Esophagus muscularis mucosa (tissue), 3 donors: ENCODE data around the gene PCIF1.

Experiments used
- CTCF ChIP-seq, 3 experiments: fragments of 200-600 bp in 2 of 3; fragments of 450-650 bp in 1 of 3; sonication (generic) in 2 of 3; IDR thresholded peaks; one replicate each; pipeline ENCODE4 v1.5.1; 2017 to 2019; ENCODE audit warnings: antibody characterized with exemption in 3 of 3, mild to moderate bottlenecking in 2 of 3, moderate library complexity in 1 of 3
- POLR2AphosphoS5 ChIP-seq, 2 donors: sonication (generic); formaldehyde crosslinking; IDR thresholded peaks; one replicate each; pipeline ENCODE4 v1.6.1; 2017; ENCODE audit warnings: antibody characterized with exemption in 2 of 2

GRCh38 chr20:45917790-45918141 is 16.7 kb upstream of the PCIF1 start:
- TF ChIP-seq POLR2AphosphoS5 (IDR thresholded peaks at IDR 0.05) (no peak), CTCF (IDR thresholded peaks at IDR 0.05) (no peak)
